Measurements from ENCODE around the gene ZNF460. TPM values are rescaled to one million over a fixed set of nuclear protein-coding genes. Genes with fewer than 3 reads are reported as not detected.
"Not testable (repeated sequence)": the region's sequence is repeated elsewhere in the genome, so short reads cannot be mapped to it uniquely, and the experiment has no call there.

Gene ZNF460
- total RNA-seq, 4 donors from 2014 or later, result 88.0 to 139 (median 92.3) TPM

- 67 to 85% methylated on average over 1 of the region's 1 CpG for WGBS, 2 donors
- Histone ChIP-seq H3K27ac (no peak overlapping the region), H3K27me3 (no peaks in the 10 kb centered on the region), H3K36me3 (no peaks in the 10 kb centered on the region), H3K4me1 (peaks cover 0 to 8% of the 10 kb centered on the region in 2 donors), H3K9me3 (no peaks in the 10 kb centered on the region), H3K4me3 (replicated peaks in 1 of 3) (no peak overlapping the region)
- DNase-seq, result no peak
- TF ChIP-seq CTCF (IDR thresholded peaks at IDR 0.05), result no peak
- no peak for TF ChIP-seq POLR2A (IDR thresholded peaks at IDR 0.05)
- intact Hi-C loops (cut with DNase I), result no loop called here
These were observed 3.9 kb upstream of the ZNF460 start for GRCh38 chr19:57276430-57276829.

- H3K36me3 ChIP-seq; H3K4me3 ChIP-seq (replicated peaks in 1 of 3); H3K9me3 ChIP-seq; H3K27me3 ChIP-seq; intact Hi-C loops (cut with DNase I); DNase-seq; H3K27ac ChIP-seq: not testable (repeated sequence)
- H3K4me1 ChIP-seq, result peaks cover 11 to 25% of the 10 kb centered on the region in 2 donors
- 83 to 96% methylated on average over 2 of the region's 2 CpGs for WGBS, 2 donors
These were observed 1.8 kb upstream of the ZNF460 start for GRCh38 chr19:57278481-57278880.

GRCh38 chr19:57279418-57280164, 694 bp upstream of the ZNF460 start:
- peak overlapping the region in 2 of 3 donors; percentile 55 to 91 for H3K4me3 ChIP-seq (replicated peaks in 1 of 3)
- WGBS, 2 donors, result 6% methylated on average over 21 to 25 of the region's 25 CpGs
- intact Hi-C loops (cut with DNase I), result loop anchor here (10.0 kb wide), 1 partner anchor 85 kb away; the partner anchor contains the start of genes TRAPPC2B and ZNF547
- TF ChIP-seq CTCF (IDR thresholded peaks at IDR 0.05) (peak in 1 of 6 experiments; percentile 34), POLR2A (IDR thresholded peaks at IDR 0.05) (peak in 1 of 2 donors; percentile 66)
- H3K9me3 ChIP-seq, result no peaks in the 10 kb centered on the region
- H3K36me3 ChIP-seq, result peaks cover 0 to 5% of the 10 kb centered on the region in 2 donors
- H3K27me3 ChIP-seq, result no peaks in the 10 kb centered on the region
- DNase-seq, result peak; percentile 91 to 93
- H3K4me1 ChIP-seq, result peaks cover 11 to 25% of the 10 kb centered on the region in 2 donors
- peak overlapping the region; percentile 96 to 99 (median 97) for H3K27ac ChIP-seq

- DNase-seq, result peak in 1 of 2 donors; percentile 1
- Histone ChIP-seq H3K27ac (peak overlapping the region; percentile 96 to 99 (median 97)), H3K9me3 (no peaks in the 10 kb centered on the region), H3K4me1 (peaks cover 11 to 25% of the 10 kb centered on the region in 2 donors), H3K36me3 (peaks cover 12 to 18% of the 10 kb centered on the region in 2 donors), H3K4me3 (replicated peaks in 1 of 3) (peak overlapping the region; percentile 55 to 91 (median 61)), H3K27me3 (no peaks in the 10 kb centered on the region)
- intact Hi-C loops (cut with DNase I), result loop anchor here (10.0 kb wide), 1 partner anchor 84 kb away; the partner anchor contains the start of genes TRAPPC2B and ZNF547
- 4 to 8% methylated on average over 6 of the region's 6 CpGs for WGBS, 2 donors
- TF ChIP-seq CTCF (IDR thresholded peaks at IDR 0.05), result no peak
- no peak for TF ChIP-seq POLR2A (IDR thresholded peaks at IDR 0.05)
These were observed 696 bp downstream of the ZNF460 start for GRCh38 chr19:57280962-57281400.

GRCh38 chr19:57282011-57282643, 1.8 kb downstream of the ZNF460 start:
- no peak overlapping the region for H3K27ac ChIP-seq
- no peak for TF ChIP-seq POLR2A (IDR thresholded peaks at IDR 0.05)
- no peak for TF ChIP-seq CTCF (IDR thresholded peaks at IDR 0.05)
- H3K36me3 ChIP-seq, result peaks cover 20 to 26% of the 10 kb centered on the region in 2 donors
- no peak overlapping the region for H3K4me3 ChIP-seq (replicated peaks in 1 of 3)
- peaks cover 11 to 25% of the 10 kb centered on the region in 2 donors for H3K4me1 ChIP-seq
- intact Hi-C loops (cut with DNase I), result loop anchor here (10.0 kb wide), 1 partner anchor 83 kb away; the partner anchor contains the start of genes TRAPPC2B and ZNF547
- no peaks in the 10 kb centered on the region for H3K27me3 ChIP-seq
- no peaks in the 10 kb centered on the region for H3K9me3 ChIP-seq
- DNase-seq, result no peak
- 82% methylated on average over 5 of the region's 5 CpGs for WGBS, 2 donors
